ENCODE results near the gene KRABD2.

The KRABD2 gene

DNA sequence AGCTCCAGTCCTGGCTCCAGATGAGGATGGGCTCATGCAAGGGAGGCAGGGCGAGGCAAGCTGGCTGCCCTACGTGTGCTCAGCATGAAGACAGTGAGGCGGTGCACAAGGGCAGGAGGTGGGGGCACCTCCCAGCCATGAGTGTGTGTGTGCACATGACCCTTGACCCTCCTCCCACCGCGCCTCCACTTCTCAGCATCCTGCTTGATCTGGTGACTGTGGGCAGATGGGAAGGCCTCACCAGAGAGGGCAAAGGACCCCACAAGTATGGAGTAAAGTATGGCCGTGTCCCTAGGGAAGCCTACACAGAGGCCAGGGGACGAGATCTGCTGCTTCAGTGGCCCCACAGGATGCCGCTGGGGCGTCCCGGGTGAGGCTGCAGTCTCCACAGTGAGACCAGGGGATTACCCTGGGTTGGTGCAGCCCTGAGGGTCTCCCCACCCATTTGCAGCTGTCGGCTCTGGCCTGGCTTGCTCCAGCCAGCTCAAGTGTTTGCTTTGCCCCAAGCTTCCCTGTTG, 29.1 kb upstream of the KRABD2 start:
- H3K9ac ChIP-seq (ENCODE audit: low read depth, low read length) = no peak overlapping the region
- H3K9me3 ChIP-seq (ENCODE audit: insufficient read depth, low read length, severe bottlenecking) = no peaks in the 10 kb centered on the region
- H4K20me1 ChIP-seq (ENCODE audit: insufficient read depth, low read length) = no peaks in the 10 kb centered on the region
- ATAC-seq (ENCODE audit: insufficient read depth, low read depth) (no peak), DNase-seq (no peak)
- peaks cover 6% of the 10 kb centered on the region for H3K4me1 ChIP-seq (ENCODE audit: insufficient read depth, low read length)
- no peak overlapping the region for H3K4me3 ChIP-seq (ENCODE audit: low read depth in 1 of 2, low read length in 2 of 2)
- no peaks in the 10 kb centered on the region for H3K79me2 ChIP-seq (ENCODE audit: insufficient read depth, low read length)
- TF ChIP-seq, protein P1, sequence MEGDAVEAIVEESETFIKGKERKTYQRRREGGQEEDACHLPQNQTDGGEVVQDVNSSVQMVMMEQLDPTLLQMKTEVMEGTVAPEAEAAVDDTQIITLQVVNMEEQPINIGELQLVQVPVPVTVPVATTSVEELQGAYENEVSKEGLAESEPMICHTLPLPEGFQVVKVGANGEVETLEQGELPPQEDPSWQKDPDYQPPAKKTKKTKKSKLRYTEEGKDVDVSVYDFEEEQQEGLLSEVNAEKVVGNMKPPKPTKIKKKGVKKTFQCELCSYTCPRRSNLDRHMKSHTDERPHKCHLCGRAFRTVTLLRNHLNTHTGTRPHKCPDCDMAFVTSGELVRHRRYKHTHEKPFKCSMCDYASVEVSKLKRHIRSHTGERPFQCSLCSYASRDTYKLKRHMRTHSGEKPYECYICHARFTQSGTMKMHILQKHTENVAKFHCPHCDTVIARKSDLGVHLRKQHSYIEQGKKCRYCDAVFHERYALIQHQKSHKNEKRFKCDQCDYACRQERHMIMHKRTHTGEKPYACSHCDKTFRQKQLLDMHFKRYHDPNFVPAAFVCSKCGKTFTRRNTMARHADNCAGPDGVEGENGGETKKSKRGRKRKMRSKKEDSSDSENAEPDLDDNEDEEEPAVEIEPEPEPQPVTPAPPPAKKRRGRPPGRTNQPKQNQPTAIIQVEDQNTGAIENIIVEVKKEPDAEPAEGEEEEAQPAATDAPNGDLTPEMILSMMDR (IDR thresholded peaks at IDR 0.05; ENCODE audit: borderline replicate concordance, extremely low read depth, low read length, poor library complexity, severe bottlenecking) = no peak
- TF ChIP-seq EZH2 (IDR thresholded peaks at IDR 0.05; ENCODE audit: borderline replicate concordance, low read depth, low read length, severe bottlenecking) = no peak
- no peak overlapping the region for H2AFZ ChIP-seq (ENCODE audit: low read depth, low read length)
- no peaks in the 10 kb centered on the region for H3K27me3 ChIP-seq (ENCODE audit: insufficient read depth, low read length, poor library complexity)
- H3K27ac ChIP-seq (ENCODE audit: low read length) = no peak overlapping the region
- no peaks in the 10 kb centered on the region for H3K36me3 ChIP-seq (ENCODE audit: insufficient read depth, low read length)
- no peak overlapping the region for H3K4me2 ChIP-seq (ENCODE audit: insufficient read depth, low read length)

- Histone ChIP-seq H4K20me1 (ENCODE audit: insufficient read depth, low read length) (no peaks in the 10 kb centered on the region), H3K27ac (ENCODE audit: low read length) (no peak overlapping the region), H3K27me3 (ENCODE audit: insufficient read depth, low read length, poor library complexity) (no peaks in the 10 kb centered on the region), H2AFZ (ENCODE audit: low read depth, low read length) (no peak overlapping the region), H3K36me3 (ENCODE audit: insufficient read depth, low read length) (no peaks in the 10 kb centered on the region), H3K4me3 (ENCODE audit: low read depth in 1 of 2, low read length in 2 of 2) (no peak overlapping the region), H3K4me1 (ENCODE audit: insufficient read depth, low read length) (no peaks in the 10 kb centered on the region), H3K4me2 (ENCODE audit: insufficient read depth, low read length) (no peak overlapping the region), H3K9me3 (ENCODE audit: insufficient read depth, low read length, severe bottlenecking) (no peaks in the 10 kb centered on the region), H3K79me2 (ENCODE audit: insufficient read depth, low read length) (no peaks in the 10 kb centered on the region), H3K9ac (ENCODE audit: low read depth, low read length) (no peak overlapping the region)
- TF ChIP-seq, protein P1 (IDR thresholded peaks at IDR 0.05; ENCODE audit: borderline replicate concordance, extremely low read depth, low read length, poor library complexity, severe bottlenecking) = no peak
- TF ChIP-seq EZH2 (IDR thresholded peaks at IDR 0.05; ENCODE audit: borderline replicate concordance, low read depth, low read length, severe bottlenecking) = no peak
- ATAC-seq (ENCODE audit: insufficient read depth, low read depth) (no peak), DNase-seq (no peak)
Measured at GRCh38 chr17:8402921-8403536, 26.5 kb upstream of the KRABD2 start.

GRCh38 chr17:8401107-8401506, 24.6 kb upstream of the KRABD2 start:
- Histone ChIP-seq H4K20me1 (ENCODE audit: insufficient read depth, low read length) (no peaks in the 10 kb centered on the region), H3K79me2 (ENCODE audit: insufficient read depth, low read length) (no peaks in the 10 kb centered on the region), H2AFZ (ENCODE audit: low read depth, low read length) (no peak overlapping the region), H3K27me3 (ENCODE audit: insufficient read depth, low read length, poor library complexity) (no peaks in the 10 kb centered on the region), H3K36me3 (ENCODE audit: insufficient read depth, low read length) (no peaks in the 10 kb centered on the region), H3K9ac (ENCODE audit: low read depth, low read length) (no peak overlapping the region), H3K27ac (ENCODE audit: low read length) (no peak overlapping the region), H3K4me1 (ENCODE audit: insufficient read depth, low read length) (no peaks in the 10 kb centered on the region), H3K9me3 (ENCODE audit: insufficient read depth, low read length, severe bottlenecking) (no peaks in the 10 kb centered on the region), H3K4me2 (ENCODE audit: insufficient read depth, low read length) (no peak overlapping the region), H3K4me3 (ENCODE audit: low read depth in 1 of 2, low read length in 2 of 2) (no peak overlapping the region)
- ATAC-seq (ENCODE audit: insufficient read depth, low read depth) (no peak), DNase-seq (no peak)
- TF ChIP-seq, protein P1 (IDR thresholded peaks at IDR 0.05; ENCODE audit: borderline replicate concordance, extremely low read depth, low read length, poor library complexity, severe bottlenecking) = no peak
- no peak for TF ChIP-seq EZH2 (IDR thresholded peaks at IDR 0.05; ENCODE audit: borderline replicate concordance, low read depth, low read length, severe bottlenecking)
